Esophagus muscularis mucosa (tissue), 4 donors: ENCODE results near the gene PLPP2. TPM values are rescaled to one million over a fixed set of nuclear protein-coding genes. Genes with fewer than 3 reads are reported as not detected.

Experiments used
- DNase-seq: peaks from one replicate; pipeline ENCODE4 v3.0.0-alpha.2; 2017; ENCODE audit errors: extremely low spot score
- H3K27ac ChIP-seq, 4 donors: fragments of 200-600 bp; sonication (generic); replicated peaks in 1 of 4; 1 replicate in 3 of 4; 2 replicates in 1 of 4; pipeline ENCODE4 v1.5.1; 2016 to 2019; ENCODE audit warnings: mild to moderate bottlenecking in 1 of 4
- H3K27me3 ChIP-seq, 4 donors: fragments of 200-600 bp; sonication (generic); one replicate each; pipeline versions ENCODE4 v1.5.1 to v1.6.0; 2016 to 2019
- H3K36me3 ChIP-seq, 4 donors: fragments of 200-600 bp; sonication (generic); one replicate each; pipeline ENCODE4 v1.5.1; 2016 to 2019
- H3K4me1 ChIP-seq, 4 donors: fragments of 200-600 bp; sonication (generic); one replicate each; pipeline ENCODE4 v1.5.1; 2016 to 2019
- H3K4me3 ChIP-seq, 4 donors: fragments of 200-600 bp; sonication (generic); 1 replicate in 2 of 4; 2 replicates in 2 of 4; pipeline ENCODE4 v1.5.1; 2016 to 2019; ENCODE audit warnings: mild to moderate bottlenecking in 4 of 4, moderate library complexity in 1 of 4
- H3K9me3 ChIP-seq, 4 donors: fragments of 200-600 bp; sonication (generic); 1 replicate in 3 of 4; 2 replicates in 1 of 4; pipeline ENCODE4 v1.5.1; 2016 to 2019
- CTCF ChIP-seq, 3 experiments: fragments of 200-600 bp in 2 of 3; fragments of 450-650 bp in 1 of 3; sonication (generic) in 2 of 3; IDR thresholded peaks; one replicate each; pipeline ENCODE4 v1.5.1; 2017 to 2019; ENCODE audit warnings: antibody characterized with exemption in 3 of 3, mild to moderate bottlenecking in 2 of 3, moderate library complexity in 1 of 3
- EP300 ChIP-seq: sonication (generic); formaldehyde crosslinking; IDR thresholded peaks from one replicate; pipeline ENCODE4 v1.6.1; 2017; ENCODE audit warnings: antibody characterized with exemption
- POLR2A ChIP-seq: fragments of 450-650 bp; IDR thresholded peaks from one replicate; pipeline ENCODE4 v1.6.1; 2017; ENCODE audit warnings: antibody characterized with exemption, moderate library complexity, mild to moderate bottlenecking, low read depth
- POLR2AphosphoS5 ChIP-seq, 2 donors: sonication (generic); formaldehyde crosslinking; IDR thresholded peaks; one replicate each; pipeline ENCODE4 v1.6.1; 2017; ENCODE audit warnings: antibody characterized with exemption in 2 of 2
- WGBS: methylation state at CpG from one replicate; pipeline ENCODE4 v1.1.5; 2018; 5-methylcytosine and 5-hydroxymethylcytosine counted together
- intact Hi-C: fragments of 100-400 bp; cut with DNase I; formaldehyde crosslinking; loops from one replicate; pipeline ENCODE4 v1.15.1; 2023
- total RNA-seq, 4 donors: library from RNA; depleted of rRNA; stranded (reverse); fragments of >200 nt; gene quantifications; one replicate each; pipeline versions ENCODE4 v1.1.0 to v1.2.1, GENCODE V29; 2016

The PLPP2 gene
- total RNA-seq, 4 donors from 2014 or later, result 2.1 to 9.1 (median 5.0) TPM

DNA sequence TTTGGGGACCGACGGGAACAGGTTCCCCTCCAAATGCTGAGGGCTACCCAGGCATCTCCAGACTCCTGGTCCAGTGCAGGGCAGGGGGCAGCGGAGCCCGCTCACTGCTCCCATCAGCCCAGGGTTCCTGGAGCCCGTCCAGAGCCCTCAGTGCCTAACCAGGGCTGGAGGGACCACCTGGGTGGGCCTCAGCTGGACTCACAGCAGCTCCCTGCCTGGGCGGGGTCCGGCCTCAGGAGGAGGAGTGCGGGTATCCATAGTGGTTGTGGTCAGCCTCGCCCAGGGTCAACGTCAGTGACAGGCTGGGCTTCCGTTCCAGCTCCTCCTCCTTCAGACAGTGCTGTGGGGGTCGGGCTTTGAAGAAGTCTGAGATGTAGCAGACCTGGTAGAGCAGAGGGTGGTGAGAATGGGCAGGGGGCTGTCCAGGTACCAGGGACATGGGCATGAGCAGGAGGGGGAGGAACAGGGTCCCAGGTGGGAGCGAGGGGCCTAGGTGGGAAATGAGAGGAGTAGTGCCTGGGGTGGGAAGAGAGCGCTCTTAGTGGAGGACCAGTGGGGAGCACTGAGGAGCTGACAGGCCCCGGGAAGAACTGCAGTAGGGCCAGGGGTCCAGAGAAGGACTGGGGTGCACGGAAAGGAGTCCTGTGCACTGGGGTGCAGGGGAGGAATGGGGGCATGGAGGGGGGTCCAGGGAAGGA lies 9.9 kb downstream of the PLPP2 start:
- TF ChIP-seq POLR2A, result no peak
- TF ChIP-seq POLR2AphosphoS5 (IDR thresholded peaks at IDR 0.05), result no peak
- TF ChIP-seq CTCF (IDR thresholded peaks at IDR 0.05), result no peak
- TF ChIP-seq EP300, result no peak
- Histone ChIP-seq H3K36me3 (peaks cover 0 to 4% (median 0%) of the 10 kb centered on the region in 4 donors), H3K9me3 (no peaks in the 10 kb centered on the region), H3K27me3 (peaks cover 0 to 57% (median 8%) of the 10 kb centered on the region in 4 donors), H3K27ac (no peak overlapping the region), H3K4me3 (no peak overlapping the region), H3K4me1 (no peaks in the 10 kb centered on the region)
- WGBS, result 85% methylated on average over 12 of the region's 16 CpGs
- intact Hi-C loops, result no loop called here
- no peak for DNase-seq

DNA sequence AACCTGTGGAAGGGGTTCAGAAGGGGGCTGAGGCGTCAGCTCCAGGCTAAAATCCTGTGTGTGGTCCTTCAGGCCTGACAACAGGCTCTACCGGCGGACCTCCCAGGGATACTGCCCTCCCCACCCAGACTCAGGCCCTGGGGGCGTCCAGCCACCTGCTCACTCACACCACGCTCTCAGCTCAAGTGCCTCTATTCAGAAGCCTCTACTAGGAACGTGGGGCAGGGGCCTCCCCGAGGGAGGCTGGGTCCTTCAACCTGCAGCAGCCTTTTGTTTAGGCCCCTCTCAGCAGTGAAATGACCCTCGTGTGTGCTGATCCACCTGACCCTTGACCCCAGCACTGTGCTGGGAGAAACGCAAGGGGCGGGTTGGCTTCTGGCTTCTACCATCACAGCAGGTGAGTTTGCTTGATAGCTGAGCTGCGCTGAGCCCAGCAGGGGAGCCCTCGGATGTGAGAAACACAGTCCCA lies 10.6 kb downstream of the PLPP2 start:
- Histone ChIP-seq H3K4me3 (no peak overlapping the region), H3K4me1 (no peaks in the 10 kb centered on the region), H3K27me3 (peaks cover 0 to 61% (median 8%) of the 10 kb centered on the region in 4 donors), H3K27ac (no peak overlapping the region), H3K9me3 (no peaks in the 10 kb centered on the region), H3K36me3 (peaks cover 0 to 4% (median 0%) of the 10 kb centered on the region in 4 donors)
- 69% methylated on average over 11 of the region's 12 CpGs for WGBS
- intact Hi-C loops, result no loop called here
- no peak for DNase-seq
- no peak for TF ChIP-seq EP300
- no peak for TF ChIP-seq POLR2A
- TF ChIP-seq CTCF (IDR thresholded peaks at IDR 0.05), result no peak
- TF ChIP-seq POLR2AphosphoS5 (IDR thresholded peaks at IDR 0.05), result no peak

DNA sequence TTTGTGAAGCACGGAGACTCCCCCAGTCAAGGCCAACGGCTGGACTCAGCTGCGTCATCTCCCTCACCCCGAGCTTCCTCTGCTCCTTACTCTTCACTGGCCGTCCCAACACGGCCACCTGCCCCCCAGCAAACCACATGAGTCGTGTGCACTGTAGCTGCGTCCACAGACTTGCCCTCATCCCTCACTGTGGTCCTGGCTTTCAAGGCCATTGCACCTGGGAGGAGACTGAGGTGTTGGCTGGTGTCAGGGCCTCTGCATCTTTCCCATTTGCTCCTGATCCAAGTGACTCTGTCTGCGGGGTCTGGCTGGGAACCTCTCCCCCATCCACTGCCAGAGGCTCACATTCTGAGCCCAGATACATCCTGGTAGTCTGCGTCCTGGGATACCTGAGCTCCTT lies 11.5 kb downstream of the PLPP2 start:
- no peak for TF ChIP-seq EP300
- TF ChIP-seq CTCF (IDR thresholded peaks at IDR 0.05), result no peak
- TF ChIP-seq POLR2AphosphoS5 (IDR thresholded peaks at IDR 0.05), result no peak
- no peak for TF ChIP-seq POLR2A
- no peak overlapping the region for H3K27ac ChIP-seq
- WGBS, result 84% methylated on average over 10 of the region's 10 CpGs
- peaks cover 0 to 4% (median 0%) of the 10 kb centered on the region in 4 donors for H3K36me3 ChIP-seq
- H3K4me1 ChIP-seq, result no peaks in the 10 kb centered on the region
- no peaks in the 10 kb centered on the region for H3K9me3 ChIP-seq
- H3K27me3 ChIP-seq, result peaks cover 0 to 61% (median 8%) of the 10 kb centered on the region in 4 donors
- H3K4me3 ChIP-seq, result no peak overlapping the region
- intact Hi-C loops, result no loop called here
- no peak for DNase-seq

DNA sequence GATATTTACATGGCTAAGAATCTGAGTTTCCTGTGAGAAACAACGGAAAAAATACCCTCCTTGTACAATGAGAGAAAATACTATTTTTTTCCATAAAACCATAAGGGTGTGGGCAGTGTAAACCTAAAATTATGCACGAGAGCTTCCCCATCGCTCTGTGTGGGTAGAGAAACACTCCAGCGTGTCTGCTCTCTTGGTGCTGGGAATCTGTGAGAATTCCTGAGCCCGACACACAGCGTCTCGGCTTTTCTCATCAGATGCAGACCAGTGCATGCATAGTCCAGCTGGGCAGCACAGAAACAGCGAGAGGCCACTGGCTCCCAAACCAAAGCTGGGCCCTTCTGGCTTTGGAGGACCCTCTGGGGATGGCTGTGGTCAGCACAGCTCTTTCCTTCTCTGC lies 12.0 kb downstream of the PLPP2 start:
- H3K36me3 ChIP-seq, result peaks cover 0 to 4% (median 0%) of the 10 kb centered on the region in 4 donors
- H3K27me3 ChIP-seq, result peaks cover 0 to 61% (median 8%) of the 10 kb centered on the region in 4 donors
- no peak overlapping the region for H3K4me3 ChIP-seq
- 86% methylated on average over 8 of the region's 8 CpGs for WGBS
- no peaks in the 10 kb centered on the region for H3K9me3 ChIP-seq
- intact Hi-C loops, result no loop called here
- H3K4me1 ChIP-seq, result no peaks in the 10 kb centered on the region
- DNase-seq, result no peak
- H3K27ac ChIP-seq, result no peak overlapping the region
- TF ChIP-seq POLR2A (no peak), CTCF (IDR thresholded peaks at IDR 0.05) (no peak), POLR2AphosphoS5 (IDR thresholded peaks at IDR 0.05) (no peak), EP300 (no peak)
